GM21515 (cell line): ENCODE measurements around the gene EVA1A.

Source experiments
- ATAC-seq: cut with Tn5 transposase; IDR thresholded peaks from one replicate; pipeline ENCODE4 v1.9.1; 2021; ENCODE audit not compliant: unreplicated experiment

Gene EVA1A

GRCh38 chr2:75563591-75563990 is 2.9 kb upstream of the EVA1A start:
- no peak for ATAC-seq

- no peak for ATAC-seq
These were observed 1.8 kb upstream of the EVA1A start for GRCh38 chr2:75562513-75562864.

DNA sequence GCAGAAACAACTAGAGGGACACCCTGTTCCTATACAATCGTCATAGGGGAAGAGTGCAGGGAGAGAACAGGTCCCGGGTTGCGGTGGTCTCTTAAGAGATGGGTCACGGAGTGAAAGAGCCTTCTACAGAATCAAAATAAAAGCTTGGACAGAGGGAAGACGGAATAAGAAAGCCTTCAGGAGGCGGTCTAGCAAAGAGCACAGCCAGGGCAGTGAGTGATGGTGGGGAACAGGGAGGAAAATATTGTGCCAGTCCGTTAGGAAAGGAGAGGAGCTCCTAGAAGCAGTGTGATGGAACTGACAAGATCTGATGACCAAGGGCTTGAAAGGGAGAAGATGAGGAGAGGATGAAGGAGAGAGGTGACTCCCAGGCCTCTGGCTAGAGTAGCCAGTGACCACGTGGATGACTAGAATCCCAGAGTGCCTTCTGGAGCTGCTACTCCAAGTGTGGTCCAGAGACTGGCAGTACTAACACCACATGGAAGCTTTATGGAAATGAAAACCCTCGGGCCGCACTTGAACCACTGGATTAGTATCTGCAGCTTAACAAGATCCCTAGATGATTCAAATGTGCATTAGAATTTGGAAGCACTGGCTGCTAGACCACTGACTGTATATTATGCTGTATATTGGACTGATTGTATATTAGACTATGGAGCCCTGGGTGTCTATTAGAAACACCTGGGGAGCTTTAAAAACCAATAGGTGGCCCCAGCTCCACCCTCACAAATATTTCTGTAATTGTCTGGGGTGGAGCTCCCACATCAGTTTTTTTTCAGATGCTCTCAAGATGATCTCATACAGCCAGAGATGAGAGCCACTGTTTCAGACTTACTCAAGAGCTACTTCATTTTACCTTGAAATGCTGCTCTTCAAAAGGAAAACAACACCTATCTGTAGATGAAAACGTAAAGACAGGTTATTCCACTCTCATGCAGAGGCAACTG is 1.1 kb upstream of the EVA1A start:
- ATAC-seq, result no peak

DNA sequence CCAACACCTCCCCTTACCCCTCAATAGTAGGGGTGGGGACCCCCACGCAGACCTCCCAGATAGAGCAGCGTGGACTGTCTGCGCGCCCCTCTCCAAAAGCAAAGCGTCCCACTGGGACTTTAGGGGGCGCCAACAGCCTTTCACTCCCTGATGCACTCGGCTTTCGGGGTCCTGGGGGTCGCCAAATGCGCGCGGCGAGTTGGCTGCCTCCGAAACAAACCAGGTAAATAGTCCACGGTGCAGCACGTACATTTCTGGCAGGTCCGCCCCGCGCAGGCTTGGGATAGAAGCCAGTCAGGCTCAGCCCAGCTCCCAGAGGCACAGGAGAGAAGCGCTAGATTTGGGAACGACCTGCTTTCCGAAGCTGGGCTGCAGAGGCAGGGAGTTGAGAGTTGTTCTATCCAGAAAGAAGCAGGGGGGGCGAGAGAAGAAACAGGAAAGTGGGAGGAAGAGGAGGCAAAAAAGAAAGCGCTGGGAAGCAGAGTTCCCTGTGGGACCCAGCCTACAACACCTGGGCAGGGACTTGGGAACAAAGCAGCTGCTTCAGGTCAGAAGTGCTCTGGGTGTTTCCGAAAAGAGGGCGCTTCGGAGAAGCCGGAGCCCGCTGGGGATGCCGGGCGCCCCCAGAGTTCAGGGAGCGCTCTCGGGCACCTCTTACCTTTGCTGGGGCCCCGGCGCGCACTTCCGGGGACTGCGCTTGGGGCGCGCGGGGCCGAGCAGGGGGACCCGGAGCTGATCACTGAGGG is 544 bp downstream of the EVA1A start:
- ATAC-seq, result no peak

DNA sequence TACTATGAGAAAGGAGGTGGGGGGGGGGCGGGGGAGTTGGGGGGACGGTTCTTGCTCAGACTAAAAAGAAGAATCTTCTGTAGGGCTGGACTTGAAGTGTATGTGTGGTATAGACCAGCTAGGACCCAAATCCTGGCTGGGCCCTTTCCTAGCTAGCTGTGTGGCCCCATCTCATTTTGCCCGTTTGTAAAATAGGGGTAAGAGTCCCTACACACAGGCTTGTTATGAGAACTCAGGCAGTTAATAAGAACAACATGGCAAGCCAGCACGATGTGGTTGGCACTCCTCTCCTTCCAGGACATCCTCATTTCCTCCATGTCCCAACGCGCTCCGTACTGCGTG is 1.1 kb downstream of the EVA1A start:
- no peak for ATAC-seq

DNA sequence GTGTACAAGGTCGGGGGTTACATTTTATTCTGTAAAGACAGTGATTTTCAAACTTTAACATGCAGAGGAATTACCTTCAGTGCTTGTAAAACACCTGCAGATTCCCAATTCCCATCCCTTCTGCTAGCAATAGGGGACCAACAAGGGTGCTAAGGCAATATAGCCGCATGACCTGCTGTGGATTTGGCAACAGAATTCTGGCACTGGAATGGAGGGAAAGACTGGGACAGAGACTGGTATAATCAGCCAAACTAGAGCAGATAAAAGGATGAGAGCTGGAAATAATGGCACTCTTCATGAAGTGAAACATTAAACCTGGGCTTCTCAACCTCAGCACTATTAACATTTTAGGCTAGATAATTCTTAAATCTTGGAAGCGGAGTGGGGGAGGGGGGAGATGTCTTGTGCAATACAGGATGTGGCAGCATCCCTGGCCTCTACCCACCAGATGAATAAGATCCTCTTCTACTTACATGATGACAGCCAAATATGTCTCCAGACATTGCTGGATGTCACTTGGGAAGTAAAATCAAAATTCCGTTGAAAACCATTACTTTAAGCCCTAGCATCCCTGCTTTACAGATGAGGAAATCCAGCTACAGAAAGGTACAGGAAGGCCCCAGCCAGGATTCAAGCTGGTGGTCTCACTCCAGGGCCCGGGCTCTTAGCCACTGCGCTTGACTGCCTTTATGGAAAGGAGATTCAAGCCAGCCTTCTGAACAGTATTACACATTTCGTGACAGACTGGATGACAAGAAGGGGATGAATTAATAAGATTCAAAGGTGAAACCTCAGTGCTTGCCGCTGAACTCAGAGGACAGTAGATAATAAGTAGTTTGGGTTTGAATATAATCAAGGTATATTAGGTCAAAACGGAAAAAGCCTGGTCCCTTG is 1.7 kb downstream of the EVA1A start:
- ATAC-seq, result no peak

GRCh38 chr2:75558136-75558535 is 2.6 kb downstream of the EVA1A start:
- no peak for ATAC-seq

- ATAC-seq, result no peak
These were observed 3.1 kb downstream of the EVA1A start for GRCh38 chr2:75557474-75558133.

DNA sequence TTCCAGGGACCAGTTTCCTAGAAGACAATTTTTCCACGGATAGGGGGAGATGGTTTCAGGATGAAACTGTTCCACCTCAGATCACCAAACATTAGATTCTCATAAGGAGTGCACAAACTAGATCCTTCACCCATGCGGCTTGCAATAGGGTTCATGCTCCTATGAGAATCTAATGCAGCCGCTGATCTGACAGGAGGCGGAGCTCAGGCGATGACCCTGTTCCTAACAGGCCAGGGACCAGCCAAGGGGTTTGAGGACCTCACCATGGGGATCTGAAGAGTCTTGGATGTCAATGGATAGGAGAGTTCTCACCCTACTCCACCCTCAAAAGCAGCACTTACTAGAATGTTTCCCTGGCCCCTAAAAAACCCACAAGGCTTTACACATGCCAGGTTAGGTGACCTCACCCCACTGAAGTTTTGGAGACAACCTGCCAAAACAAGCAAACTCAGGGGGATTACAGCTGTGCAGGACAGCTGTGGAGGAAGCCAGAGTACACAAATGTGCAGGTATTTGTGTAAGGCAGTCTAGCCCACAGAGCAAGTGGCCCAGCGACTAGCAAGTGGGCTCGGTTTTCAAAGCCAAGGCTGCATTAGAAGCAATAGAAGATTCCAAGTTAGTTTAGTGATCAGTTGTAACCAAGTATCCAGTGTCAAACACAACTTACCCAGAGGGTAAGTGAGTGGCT is 3.9 kb downstream of the EVA1A start:
- ATAC-seq, result no peak

GRCh38 chr2:75555701-75556100 is 5.0 kb downstream of the EVA1A start:
- no peak for ATAC-seq

DNA sequence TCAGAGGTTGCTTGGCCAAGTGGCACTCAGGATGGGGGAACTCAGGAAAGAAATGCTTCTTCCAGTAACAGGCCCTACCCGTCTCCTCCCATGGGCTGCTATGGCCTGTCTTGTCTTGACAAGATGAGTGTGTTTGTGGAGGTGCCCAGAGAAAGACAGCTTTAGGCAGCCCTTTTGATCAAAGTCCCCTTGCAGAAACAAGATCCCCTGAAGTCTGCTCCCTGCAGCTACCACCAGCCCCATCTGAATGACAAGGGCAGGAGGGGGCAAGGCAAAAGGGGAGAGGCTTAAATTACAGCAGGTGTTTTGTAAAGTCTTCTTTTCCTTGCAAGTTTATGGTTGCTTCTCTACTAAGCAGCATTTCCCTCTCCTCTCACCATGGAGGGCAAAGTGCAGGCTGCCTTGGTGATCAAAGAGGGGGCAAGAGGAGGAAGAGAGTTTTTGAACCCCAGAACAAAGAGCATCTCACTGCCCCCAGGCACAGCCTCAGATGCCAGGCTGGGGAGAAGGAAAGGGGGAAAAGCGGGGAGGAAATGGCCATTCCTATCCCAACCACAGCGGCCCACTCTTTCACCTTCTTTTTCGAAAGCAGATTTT is 6.7 kb downstream of the EVA1A start:
- ATAC-seq, result no peak

- ATAC-seq, result no peak
These were observed 8.5 kb downstream of the EVA1A start for GRCh38 chr2:75552222-75552621.

DNA sequence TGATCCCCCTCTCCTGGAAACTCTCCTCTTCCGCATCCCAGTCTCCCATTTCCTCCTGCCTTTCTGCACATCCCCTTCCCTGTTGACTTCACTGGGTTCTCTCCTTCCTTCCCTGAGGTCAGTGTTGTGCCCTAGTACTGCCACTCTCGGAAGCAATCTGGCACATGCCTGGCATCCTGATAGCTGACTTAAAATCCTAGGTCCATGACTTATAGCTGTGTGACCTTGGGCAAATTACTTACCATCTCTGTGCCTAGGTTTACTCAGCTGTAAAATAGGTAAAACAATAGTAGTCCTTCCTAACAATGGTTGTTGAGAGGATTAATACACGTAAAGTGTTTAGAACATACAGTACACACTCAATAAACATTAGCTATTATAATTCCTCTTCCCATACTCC is 9.3 kb downstream of the EVA1A start:
- no peak for ATAC-seq

DNA sequence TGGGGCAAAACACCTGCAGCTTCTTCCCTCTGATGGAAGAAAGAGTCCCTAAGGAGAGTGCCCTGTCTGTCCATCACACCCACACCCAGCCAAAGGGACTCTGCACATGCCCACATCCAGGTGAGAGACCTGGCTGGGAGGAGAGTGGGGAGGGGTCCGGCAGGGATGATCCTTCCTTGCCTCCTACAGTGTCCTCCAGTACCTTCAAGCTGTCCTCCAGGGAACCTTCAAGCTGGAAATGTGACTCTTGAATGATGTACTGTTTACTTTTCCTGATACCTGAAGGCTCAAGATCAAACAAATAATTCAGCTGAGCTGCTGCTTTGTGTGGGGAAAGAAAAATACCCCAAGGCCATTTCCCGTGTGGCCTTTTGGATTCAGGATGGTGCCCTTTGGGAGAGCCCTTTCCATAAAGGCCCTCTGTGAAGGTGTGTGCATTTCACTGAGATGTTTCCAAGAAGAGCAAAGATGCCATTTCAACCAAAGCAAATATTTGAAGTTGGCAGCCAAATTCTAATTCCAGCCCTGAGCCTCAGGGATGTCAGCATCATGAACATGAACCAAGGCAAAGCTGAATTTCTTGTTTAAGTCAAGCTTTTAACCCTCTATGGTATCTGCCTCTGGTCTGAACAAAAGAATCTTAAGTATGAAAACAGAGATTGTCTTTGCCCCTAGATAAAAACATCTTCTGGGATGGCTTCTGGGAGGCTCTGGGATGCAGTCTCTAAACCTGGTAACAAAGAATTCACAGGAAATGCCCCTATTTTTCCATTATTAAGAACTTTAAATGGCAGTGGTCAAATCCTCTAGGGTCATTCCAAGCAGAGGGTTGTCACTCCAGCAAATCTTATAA is 11.1 kb downstream of the EVA1A start:
- no peak for ATAC-seq

GRCh38 chr2:75548036-75548573 is 12.6 kb downstream of the EVA1A start:
- ATAC-seq, result no peak

DNA sequence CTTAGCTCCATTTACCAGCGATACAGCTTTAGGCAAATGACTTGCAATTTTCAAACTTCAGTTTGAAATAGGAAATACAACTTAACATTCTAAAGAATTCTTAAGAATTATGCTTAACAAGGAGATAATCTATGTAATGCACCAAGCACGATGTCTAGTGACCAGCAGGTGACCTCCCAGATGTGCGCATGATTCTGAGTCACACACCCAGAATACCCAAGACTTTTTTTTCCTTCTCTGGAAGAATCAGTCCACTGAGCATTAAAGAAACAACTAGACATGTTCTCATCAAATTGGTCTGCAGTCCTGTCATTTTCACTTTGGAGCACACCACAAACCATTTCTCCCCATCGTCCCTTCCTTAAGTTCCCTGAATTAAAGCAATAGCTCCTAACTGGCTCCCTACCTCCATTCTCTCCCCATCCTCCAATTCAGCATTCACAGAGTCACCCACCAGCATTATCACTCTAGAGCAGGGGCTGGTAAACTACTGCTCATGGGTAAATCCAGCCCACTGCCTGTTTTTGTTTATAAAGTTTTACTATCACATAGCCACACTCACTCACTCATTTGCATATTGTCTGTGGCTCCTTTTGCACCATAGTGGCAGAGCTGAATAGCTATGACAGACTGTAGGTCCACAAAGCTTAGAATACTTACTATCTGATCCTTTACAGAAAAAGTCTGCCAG is 13.2 kb downstream of the EVA1A start:
- no peak for ATAC-seq

GRCh38 chr2:75545922-75546321 is 14.8 kb downstream of the EVA1A start:
- no peak for ATAC-seq

DNA sequence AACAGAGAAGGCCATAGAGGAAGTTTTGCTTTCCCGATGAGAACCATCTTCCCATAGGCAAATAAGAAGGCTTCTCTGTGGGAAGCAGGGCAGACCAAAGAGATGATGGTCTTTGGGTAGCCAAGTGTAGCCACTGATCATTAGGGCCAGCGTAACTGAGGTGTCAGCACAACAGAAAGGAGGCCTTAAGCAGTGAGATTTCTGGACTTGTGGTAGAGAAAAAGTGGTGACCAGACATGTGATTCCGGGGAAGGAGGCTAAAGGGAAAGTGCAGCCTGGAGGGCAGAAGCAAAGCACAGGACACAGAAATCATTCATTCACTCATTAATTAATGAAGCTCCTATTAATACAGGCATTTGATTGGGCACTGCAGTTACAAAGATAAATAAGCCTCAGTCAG is 15.4 kb downstream of the EVA1A start:
- no peak for ATAC-seq
